Fibroblast of the aortic adventitia (primary cell): ENCODE results near the gene PLEKHM3. TPM values are rescaled to one million over a fixed set of nuclear protein-coding genes. Genes with fewer than 3 reads are reported as not detected.

Experiments used
- DNase-seq: peaks from one replicate; pipeline ENCODE4 v3.0.0-alpha.2; 2010; ENCODE audit warnings: low read depth
- H3K4me3 ChIP-seq: 2 replicates; pipeline ENCODE4 v1.5.1; 2011; ENCODE audit warnings: low read depth, mild to moderate bottlenecking, control low read depth, low read length, moderate library complexity
- total RNA-seq: library from RNA; depleted of rRNA; stranded (reverse); fragments of >200 nt; gene quantifications from 2 replicates; pipeline ENCODE4 v1.2.3, GENCODE V29; 2012; ENCODE audit warnings: low replicate concordance
- TF ChIP-seq, protein P1 (sequence below): IDR thresholded peaks from 2 replicates; pipeline ENCODE4 v1.5.1; 2011; ENCODE audit warnings: mild to moderate bottlenecking, low read length, control low read depth, inconsistent platforms; ENCODE audit not compliant: insufficient read depth

PLEKHM3 gene
- total RNA-seq, 1 donor, result 15.1 TPM

DNA sequence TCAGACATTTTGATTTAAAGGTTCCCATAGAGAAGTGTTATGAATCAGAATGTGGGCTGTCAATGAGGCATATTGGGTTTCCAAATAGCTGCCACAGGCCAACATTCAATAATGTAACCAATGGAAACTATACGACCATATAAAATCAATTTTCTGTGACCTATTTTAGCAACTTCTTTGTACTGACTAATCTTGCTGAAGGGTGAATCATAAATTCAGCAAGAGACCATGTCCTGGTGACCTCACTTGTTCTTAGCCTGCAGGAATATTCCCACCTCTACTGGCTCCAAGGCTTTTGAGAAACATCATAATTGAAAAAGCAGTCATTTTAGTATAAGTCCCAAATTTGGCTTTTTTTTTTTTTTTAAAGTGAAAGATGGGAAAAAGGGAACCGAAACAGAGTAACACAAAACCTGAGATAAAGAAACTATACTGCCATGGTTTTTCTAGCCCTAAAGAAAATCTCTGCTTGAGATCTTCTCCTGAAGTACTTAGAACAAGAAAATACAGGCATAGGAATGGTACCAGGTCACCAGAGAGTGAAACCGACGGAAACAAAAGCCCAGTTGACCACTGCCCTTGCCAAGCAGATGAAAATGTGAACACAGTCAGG lies 32.1 kb downstream of the PLEKHM3 start:
- TF ChIP-seq, protein P1, sequence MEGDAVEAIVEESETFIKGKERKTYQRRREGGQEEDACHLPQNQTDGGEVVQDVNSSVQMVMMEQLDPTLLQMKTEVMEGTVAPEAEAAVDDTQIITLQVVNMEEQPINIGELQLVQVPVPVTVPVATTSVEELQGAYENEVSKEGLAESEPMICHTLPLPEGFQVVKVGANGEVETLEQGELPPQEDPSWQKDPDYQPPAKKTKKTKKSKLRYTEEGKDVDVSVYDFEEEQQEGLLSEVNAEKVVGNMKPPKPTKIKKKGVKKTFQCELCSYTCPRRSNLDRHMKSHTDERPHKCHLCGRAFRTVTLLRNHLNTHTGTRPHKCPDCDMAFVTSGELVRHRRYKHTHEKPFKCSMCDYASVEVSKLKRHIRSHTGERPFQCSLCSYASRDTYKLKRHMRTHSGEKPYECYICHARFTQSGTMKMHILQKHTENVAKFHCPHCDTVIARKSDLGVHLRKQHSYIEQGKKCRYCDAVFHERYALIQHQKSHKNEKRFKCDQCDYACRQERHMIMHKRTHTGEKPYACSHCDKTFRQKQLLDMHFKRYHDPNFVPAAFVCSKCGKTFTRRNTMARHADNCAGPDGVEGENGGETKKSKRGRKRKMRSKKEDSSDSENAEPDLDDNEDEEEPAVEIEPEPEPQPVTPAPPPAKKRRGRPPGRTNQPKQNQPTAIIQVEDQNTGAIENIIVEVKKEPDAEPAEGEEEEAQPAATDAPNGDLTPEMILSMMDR, result no peak
- peak; percentile 56 for DNase-seq
- no peak overlapping the region for H3K4me3 ChIP-seq

DNA sequence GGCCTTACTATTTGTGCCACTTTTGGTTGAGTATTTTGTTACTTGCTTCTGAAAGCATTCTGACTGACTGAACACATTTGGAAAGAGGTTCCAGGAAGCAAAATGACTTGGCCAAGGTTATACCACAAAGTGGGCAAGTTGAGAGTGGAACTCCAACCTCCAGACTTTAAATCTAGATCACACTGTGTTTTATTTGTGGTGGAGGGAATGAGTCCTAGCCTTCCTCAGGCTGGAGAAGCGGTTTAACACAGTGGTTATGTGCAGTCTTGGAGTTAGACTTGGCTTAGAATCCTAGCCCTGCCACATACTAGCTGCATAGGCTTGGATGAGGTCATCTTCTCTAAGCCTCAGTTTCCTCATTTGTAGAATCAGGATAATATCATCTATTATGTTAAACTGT lies 33.4 kb downstream of the PLEKHM3 start:
- TF ChIP-seq, protein P1, result no peak
- H3K4me3 ChIP-seq, result no peak overlapping the region
- DNase-seq, result no peak

DNA sequence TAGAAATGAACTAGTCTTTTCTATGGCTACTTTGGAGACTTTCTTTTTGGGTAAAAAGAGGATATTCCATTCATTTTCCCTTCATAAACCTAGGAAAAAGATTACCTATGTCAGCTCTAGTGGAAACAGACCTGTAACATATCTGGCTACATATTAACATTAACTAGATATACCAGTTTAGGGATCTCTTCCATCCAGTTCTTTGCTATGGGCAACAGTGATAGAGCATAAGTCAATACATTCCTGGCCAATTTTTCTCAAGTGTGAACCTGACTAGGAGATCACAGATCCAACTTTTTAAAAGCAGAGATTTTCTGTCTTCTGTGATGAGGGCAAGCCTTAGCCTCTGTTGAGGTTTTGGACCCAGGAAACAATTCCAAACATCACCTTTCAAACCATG lies 34.5 kb downstream of the PLEKHM3 start:
- no peak overlapping the region for H3K4me3 ChIP-seq
- TF ChIP-seq, protein P1, result no peak
- DNase-seq, result no peak

DNA sequence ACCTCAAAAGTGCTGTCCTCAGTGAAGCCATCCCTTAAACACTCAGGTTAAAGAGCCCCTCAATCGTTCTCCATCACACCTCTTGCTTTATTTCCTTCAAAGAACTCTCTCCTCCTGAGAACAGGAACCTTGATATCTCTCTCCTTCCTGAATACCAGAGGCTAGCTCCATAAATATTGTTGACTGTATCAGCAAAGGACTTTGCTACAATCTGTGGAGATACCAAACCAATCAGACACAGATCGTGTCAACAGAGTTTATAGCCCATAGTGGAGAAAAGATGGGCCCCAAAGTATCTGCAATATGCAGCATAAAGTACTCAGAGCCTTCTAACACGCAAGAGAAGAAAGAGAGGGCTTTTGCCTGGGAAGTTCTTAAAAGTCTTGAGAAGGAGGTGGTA lies 36.4 kb downstream of the PLEKHM3 start:
- H3K4me3 ChIP-seq, result no peak overlapping the region
- TF ChIP-seq, protein P1, result no peak
- DNase-seq, result no peak

DNA sequence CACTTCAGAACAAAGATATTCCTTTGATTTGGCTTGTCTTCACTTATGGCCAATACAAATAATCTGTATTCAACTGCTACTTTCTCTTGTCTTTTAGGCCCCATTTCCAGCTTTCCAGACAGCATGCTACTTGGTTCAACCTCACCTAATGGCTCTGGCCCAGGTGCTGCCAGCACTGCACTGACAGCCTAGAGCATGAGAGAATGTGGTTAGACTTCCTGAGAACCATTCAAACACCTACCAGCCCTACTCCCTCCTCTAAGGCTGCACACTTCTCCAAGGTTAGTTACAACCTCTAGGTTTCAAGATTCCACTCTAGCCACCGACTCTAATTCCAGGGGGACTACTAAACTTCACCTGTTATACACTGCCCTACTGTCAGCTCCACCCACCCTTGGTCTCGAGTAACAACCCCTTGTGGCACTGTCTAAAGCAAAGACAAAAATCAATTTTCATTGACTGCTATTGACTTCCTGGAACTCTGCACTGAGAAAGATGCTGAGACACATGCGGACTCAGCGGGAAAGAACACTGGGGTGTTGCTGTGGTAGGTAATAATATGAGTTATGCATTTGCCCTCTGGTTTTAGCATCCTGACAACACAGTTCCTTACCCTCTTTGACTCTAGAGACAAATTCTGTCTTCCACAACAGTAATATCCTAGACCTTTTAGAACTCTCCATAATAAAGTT lies 38.2 kb downstream of the PLEKHM3 start:
- H3K4me3 ChIP-seq, result no peak overlapping the region
- TF ChIP-seq, protein P1, result no peak
- DNase-seq, result no peak

DNA sequence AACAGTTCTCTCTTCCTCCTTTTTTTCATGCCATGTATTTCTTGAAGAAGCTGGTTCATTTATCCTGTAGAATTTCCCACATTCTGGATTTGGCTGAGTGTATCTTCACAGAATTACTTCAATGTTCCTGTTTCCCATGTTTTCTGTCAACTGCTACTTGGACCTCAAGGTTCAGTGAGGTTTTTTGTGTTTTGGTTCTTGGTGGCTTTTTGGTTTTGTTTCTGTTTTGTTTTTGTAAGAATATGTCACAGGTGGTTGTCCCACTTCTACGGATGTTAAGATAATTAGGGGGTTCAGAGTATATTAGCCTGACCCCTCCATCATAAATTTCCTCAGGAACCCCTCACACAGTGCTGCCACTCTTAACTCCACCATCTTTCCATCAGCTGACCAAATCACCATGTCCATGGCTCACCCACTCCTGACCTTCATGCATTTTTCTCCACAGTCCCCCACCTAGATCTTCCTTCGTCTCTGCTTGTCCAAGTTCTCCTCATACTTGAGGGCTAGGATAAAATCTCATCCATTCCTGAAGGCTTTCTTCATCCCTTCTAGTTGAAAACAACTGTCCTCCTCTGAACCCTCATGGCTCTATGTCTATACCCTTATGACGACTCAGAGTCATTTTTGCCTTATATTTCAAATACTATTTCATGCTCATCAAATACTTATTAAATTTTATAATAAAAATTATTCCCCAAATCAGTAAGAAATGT lies 40.4 kb downstream of the PLEKHM3 start:
- TF ChIP-seq, protein P1, result no peak
- no peak overlapping the region for H3K4me3 ChIP-seq
- DNase-seq, result no peak
